GM23338 (cell line): ENCODE data around the gene CLEC4G. TPM values are rescaled to one million over a fixed set of nuclear protein-coding genes. Genes with fewer than 3 reads are reported as not detected.

Experiments
- ATAC-seq: fragments of 200-7000 bp; cut with Tn5 transposase; 3 replicates; pipeline ENCODE4 v1.9.1; 2020
- DNase-seq: peaks from one replicate; pipeline ENCODE4 v3.0.0-alpha.2; 2015; ENCODE audit warnings: low spot score
- H2AFZ ChIP-seq: fragments of 200-600 bp; sonication (generic); 2 replicates; pipeline ENCODE4 v1.8.0; 2016; ENCODE audit warnings: antibody characterized with exemption, mild to moderate bottlenecking, moderate library complexity
- H3F3A ChIP-seq: fragments of 200-600 bp; sonication (generic); replicated peaks from 2 replicates; pipeline ENCODE4 v1.8.0; 2017; ENCODE audit warnings: antibody characterized with exemption, mixed run types, low read depth
- H3K27ac ChIP-seq: fragments of 200-600 bp; sonication (generic); 2 replicates; pipeline ENCODE4 v1.6.1; 2016; ENCODE audit warnings: low read depth
- H3K27me3 ChIP-seq: fragments of 200-600 bp; sonication (generic); 2 replicates; pipeline ENCODE4 v1.8.0; 2016; ENCODE audit warnings: mild to moderate bottlenecking, mixed run types, moderate library complexity; ENCODE audit not compliant: insufficient read depth
- H3K36me3 ChIP-seq: fragments of 200-600 bp; sonication (generic); 2 replicates; pipeline ENCODE4 v1.8.0; 2016; ENCODE audit warnings: mild to moderate bottlenecking; ENCODE audit not compliant: insufficient read depth
- H3K4me1 ChIP-seq: fragments of 200-600 bp; sonication (generic); 2 replicates; pipeline ENCODE4 v1.8.0; 2016; ENCODE audit warnings: mild to moderate bottlenecking, moderate library complexity; ENCODE audit not compliant: insufficient read depth
- H3K4me2 ChIP-seq: fragments of 200-600 bp; sonication (generic); 2 replicates; pipeline ENCODE4 v1.7.1; 2017; ENCODE audit warnings: mixed run types
- H3K4me3 ChIP-seq: fragments of 200-600 bp; sonication (generic); 2 replicates; pipeline ENCODE4 v1.6.1; 2016; ENCODE audit warnings: mixed run types
- H3K79me2 ChIP-seq: fragments of 200-600 bp; sonication (generic); replicated peaks from 2 replicates; pipeline ENCODE4 v1.8.0; 2017; ENCODE audit warnings: mild to moderate bottlenecking; ENCODE audit not compliant: insufficient read depth
- H3K9me2 ChIP-seq: fragments of 200-600 bp; sonication (generic); 2 replicates; pipeline ENCODE4 v1.8.0; 2017; ENCODE audit not compliant: insufficient read depth
- H4K20me1 ChIP-seq: fragments of 200-600 bp; sonication (generic); replicated peaks from 2 replicates; pipeline ENCODE4 v1.8.0; 2017; ENCODE audit warnings: mild to moderate bottlenecking; ENCODE audit not compliant: insufficient read depth
- H3K27ac Mint-ChIP-seq: 2 replicates; pipeline ENCODE4 v1.8.0; 2020; ENCODE audit warnings: inconsistent platforms, mild to moderate bottlenecking, moderate library complexity, mixed read lengths
- H3K27me3 Mint-ChIP-seq: 3 replicates; pipeline ENCODE4 v1.8.0; 2022; ENCODE audit warnings: low read depth, mild to moderate bottlenecking, moderate library complexity, mixed read lengths, inconsistent platforms; ENCODE audit not compliant: insufficient read depth, poor library complexity
- H3K36me3 Mint-ChIP-seq: 3 replicates; pipeline ENCODE4 v1.8.0; 2021; ENCODE audit warnings: low read depth, mild to moderate bottlenecking, inconsistent platforms, moderate library complexity, mixed read lengths
- H3K4me1 Mint-ChIP-seq: 3 replicates; pipeline ENCODE4 v1.8.0; 2020; ENCODE audit warnings: mild to moderate bottlenecking, inconsistent platforms, mixed read lengths
- H3K4me3 Mint-ChIP-seq: 3 replicates; pipeline ENCODE4 v1.8.0; 2021; ENCODE audit warnings: moderate library complexity, mild to moderate bottlenecking, inconsistent platforms, mixed read lengths
- H3K9me3 Mint-ChIP-seq: 3 replicates; pipeline ENCODE4 v1.8.0; 2020; ENCODE audit warnings: moderate library complexity, mild to moderate bottlenecking, inconsistent platforms, mixed read lengths
- CREB1 ChIP-seq: fragments of 250-450 bp; sonication (Bioruptor Pico); IDR thresholded peaks from 2 replicates; pipeline ENCODE4 v1.5.0; 2020; ENCODE audit warnings: low read depth, mild to moderate bottlenecking, moderate library complexity
- CTCF ChIP-seq, 2 experiments: fragments of 200-600 bp in 1 of 2; sonication (generic) in 1 of 2; conservative IDR thresholded peaks; 2 replicates each; pipeline versions ENCODE4 v1.5.1 to v1.6.1; 2016 to 2017; ENCODE audit warnings: antibody characterized with exemption in 2 of 2, low read depth in 2 of 2, mild to moderate bottlenecking in 2 of 2, moderate library complexity in 1 of 2
- ETS1 ChIP-seq: IDR thresholded peaks from 2 replicates; pipeline ENCODE4 v1.6.1; 2016; ENCODE audit warnings: antibody characterized with exemption
- EZH2 ChIP-seq: fragments of 200-600 bp; sonication (generic); IDR thresholded peaks from one replicate; pipeline ENCODE4 v1.8.0; 2017; ENCODE audit warnings: antibody characterized with exemption, mild to moderate bottlenecking, low read depth; ENCODE audit not compliant: unreplicated experiment
- EZH2phosphoT487 ChIP-seq: fragments of 200-600 bp; sonication (generic); IDR thresholded peaks from one replicate; pipeline ENCODE4 v1.8.1; 2018; ENCODE audit warnings: antibody characterized with exemption; ENCODE audit not compliant: unreplicated experiment
- JUNB ChIP-seq: IDR thresholded peaks from one replicate; pipeline ENCODE4 v1.6.1; 2016; ENCODE audit warnings: antibody characterized with exemption; ENCODE audit not compliant: unreplicated experiment
- NANOG ChIP-seq: IDR thresholded peaks from 2 replicates; pipeline ENCODE4 v1.6.1; 2016; ENCODE audit warnings: antibody characterized with exemption, borderline replicate concordance
- POLR2AphosphoS5 ChIP-seq: IDR thresholded peaks from 2 replicates; pipeline ENCODE4 v1.6.1; 2016; ENCODE audit warnings: antibody characterized with exemption, low read depth
- REST ChIP-seq: IDR thresholded peaks from one replicate; pipeline ENCODE4 v1.6.1; 2018; ENCODE audit warnings: antibody characterized with exemption; ENCODE audit not compliant: unreplicated experiment
- STAT1 ChIP-seq: IDR thresholded peaks from one replicate; pipeline ENCODE4 v1.6.1; 2016; ENCODE audit warnings: antibody characterized with exemption; ENCODE audit not compliant: unreplicated experiment
- ZNF114 ChIP-seq: fragments of 250-450 bp; sonication (Bioruptor Pico); IDR thresholded peaks from 2 replicates; pipeline ENCODE4 v1.5.0; 2020; ENCODE audit warnings: mild to moderate bottlenecking, moderate library complexity
- ZNF331 ChIP-seq: fragments of 250-450 bp; sonication (Bioruptor Pico); IDR thresholded peaks from 2 replicates; pipeline ENCODE4 v1.5.0; 2020; ENCODE audit warnings: low read depth, mild to moderate bottlenecking, moderate library complexity
- ZNF462 ChIP-seq: fragments of 250-450 bp; sonication (Bioruptor Pico); IDR thresholded peaks from 2 replicates; pipeline ENCODE4 v1.5.0; 2020; ENCODE audit warnings: mild to moderate bottlenecking, moderate library complexity
- polyA plus RNA-seq: library from polyadenylated mRNA; unstranded; fragments of >200 nt; fragmentation: Nextera tagmentation; extraction: Ambion mirVana; gene quantifications from 2 replicates; pipeline ENCODE4 v1.2.1, GENCODE V29; 2016
- total RNA-seq: library from RNA; depleted of rRNA; stranded (reverse); fragments of >200 nt; shearing (Covaris generic); gene quantifications from 2 replicates; pipeline ENCODE4 v1.2.3, GENCODE V29; 2014

The CLEC4G gene
- total and polyA plus RNA-seq, 2 experiments from 2014 or later, result 0.52 to 0.65 TPM

GRCh38 chr19:7679771-7680605 is 51.9 kb downstream of the CLEC4G start:
- Histone ChIP-seq H3K4me1 (no peaks in the 10 kb centered on the region), H3K36me3 (no peaks in the 10 kb centered on the region; the same call in 1 of the 2 replicates), H3K79me2 (0 out of 2 replicates have a peak, but pooled peaks cover 3% of the 10 kb centered on the region), H2AFZ (peak overlapping the region; percentile 89), H3K27ac (no peak overlapping the region), H3K4me2 (no peak overlapping the region; the same call in 1 of the 2 replicates), H3K9me2 (no peaks in the 10 kb centered on the region), H4K20me1 (peaks cover 8% of the 10 kb centered on the region), H3F3A (0 out of 2 replicates have a peak, but pooled peaks cover 3% of the 10 kb centered on the region), H3K4me3 (peak overlapping the region; percentile 92; the same call in 1 of the 2 replicates), H3K27me3 (peaks cover 10% of the 10 kb centered on the region; the same call in 1 of the 2 replicates)
- Mint-ChIP-seq H3K27ac (no peak overlapping the region), H3K27me3 (peaks cover 28% of the 10 kb centered on the region), H3K9me3 (no peaks in the 10 kb centered on the region), H3K36me3 (peaks cover 20% of the 10 kb centered on the region), H3K4me1 (peaks cover 4% of the 10 kb centered on the region; the same call in 1 of the 3 replicates), H3K4me3 (peak overlapping the region; percentile 56)
- ATAC-seq, result peak; percentile 26
- DNase-seq, result peak; percentile 44
- TF ChIP-seq ZNF331 (no peak), ZNF462 (CRISPR knock-in tag) (no peak), EZH2phosphoT487 (no peak), NANOG (no peak), STAT1 (no peak), ZNF114 (CRISPR knock-in tag) (no peak), POLR2AphosphoS5 (no peak), JUNB (no peak), CTCF (conservative IDR thresholded peaks at IDR 0.05; ENCODE audit: low read depth in 2 of 2) (no peak), CREB1 (CRISPR knock-in tag) (no peak), ETS1 (no peak), EZH2 (no peak), REST (no peak)
